C4-2B (cell line): ENCODE measurements around the gene ANKRD30B.
"Not testable (repeated sequence)": the region's sequence is repeated elsewhere in the genome, so short reads cannot be mapped to it uniquely, and the experiment has no call there.

Source experiments
- H3K27ac ChIP-seq: fragments of 450-650 bp; 2 replicates; pipeline ENCODE4 v1.5.1; 2017
- CTCF ChIP-seq: fragments of 450-650 bp; conservative IDR thresholded peaks from 2 replicates; pipeline ENCODE4 v1.5.1; 2017; ENCODE audit warnings: mild to moderate bottlenecking
- ZFX ChIP-seq: fragments of 450-650 bp; IDR thresholded peaks from 2 replicates; pipeline ENCODE4 v1.6.1; 2017

The ANKRD30B gene, protein sequence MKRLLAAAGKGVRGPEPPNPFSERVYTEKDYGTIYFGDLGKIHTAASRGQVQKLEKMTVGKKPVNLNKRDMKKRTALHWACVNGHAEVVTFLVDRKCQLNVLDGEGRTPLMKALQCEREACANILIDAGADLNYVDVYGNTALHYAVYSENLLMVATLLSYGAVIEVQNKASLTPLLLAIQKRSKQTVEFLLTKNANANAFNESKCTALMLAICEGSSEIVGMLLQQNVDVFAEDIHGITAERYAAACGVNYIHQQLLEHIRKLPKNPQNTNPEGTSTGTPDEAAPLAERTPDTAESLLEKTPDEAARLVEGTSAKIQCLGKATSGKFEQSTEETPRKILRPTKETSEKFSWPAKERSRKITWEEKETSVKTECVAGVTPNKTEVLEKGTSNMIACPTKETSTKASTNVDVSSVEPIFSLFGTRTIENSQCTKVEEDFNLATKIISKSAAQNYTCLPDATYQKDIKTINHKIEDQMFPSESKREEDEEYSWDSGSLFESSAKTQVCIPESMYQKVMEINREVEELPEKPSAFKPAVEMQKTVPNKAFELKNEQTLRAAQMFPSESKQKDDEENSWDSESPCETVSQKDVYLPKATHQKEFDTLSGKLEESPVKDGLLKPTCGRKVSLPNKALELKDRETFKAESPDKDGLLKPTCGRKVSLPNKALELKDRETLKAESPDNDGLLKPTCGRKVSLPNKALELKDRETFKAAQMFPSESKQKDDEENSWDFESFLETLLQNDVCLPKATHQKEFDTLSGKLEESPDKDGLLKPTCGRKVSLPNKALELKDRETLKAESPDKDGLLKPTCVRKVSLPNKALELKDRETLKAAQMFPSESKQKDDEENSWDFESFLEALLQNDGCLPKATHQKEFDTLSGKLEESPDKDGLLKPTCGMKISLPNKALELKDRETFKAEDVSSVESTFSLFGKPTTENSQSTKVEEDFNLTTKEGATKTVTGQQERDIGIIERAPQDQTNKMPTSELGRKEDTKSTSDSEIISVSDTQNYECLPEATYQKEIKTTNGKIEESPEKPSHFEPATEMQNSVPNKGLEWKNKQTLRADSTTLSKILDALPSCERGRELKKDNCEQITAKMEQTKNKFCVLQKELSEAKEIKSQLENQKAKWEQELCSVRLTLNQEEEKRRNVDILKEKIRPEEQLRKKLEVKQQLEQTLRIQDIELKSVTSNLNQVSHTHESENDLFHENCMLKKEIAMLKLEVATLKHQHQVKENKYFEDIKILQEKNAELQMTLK (N-terminal part only)

GRCh38 chr18:14747513-14748474 lies at the start of gene ANKRD30B:
Gene ANKRD30B, plus strand, starts transcription at chr18:14748172. Its CDS starts 248 bp downstream, at chr18:14748420.
- TF ChIP-seq ZFX = no peak
- H3K27ac ChIP-seq = no peak within 1 kb of the TSS

DNA sequence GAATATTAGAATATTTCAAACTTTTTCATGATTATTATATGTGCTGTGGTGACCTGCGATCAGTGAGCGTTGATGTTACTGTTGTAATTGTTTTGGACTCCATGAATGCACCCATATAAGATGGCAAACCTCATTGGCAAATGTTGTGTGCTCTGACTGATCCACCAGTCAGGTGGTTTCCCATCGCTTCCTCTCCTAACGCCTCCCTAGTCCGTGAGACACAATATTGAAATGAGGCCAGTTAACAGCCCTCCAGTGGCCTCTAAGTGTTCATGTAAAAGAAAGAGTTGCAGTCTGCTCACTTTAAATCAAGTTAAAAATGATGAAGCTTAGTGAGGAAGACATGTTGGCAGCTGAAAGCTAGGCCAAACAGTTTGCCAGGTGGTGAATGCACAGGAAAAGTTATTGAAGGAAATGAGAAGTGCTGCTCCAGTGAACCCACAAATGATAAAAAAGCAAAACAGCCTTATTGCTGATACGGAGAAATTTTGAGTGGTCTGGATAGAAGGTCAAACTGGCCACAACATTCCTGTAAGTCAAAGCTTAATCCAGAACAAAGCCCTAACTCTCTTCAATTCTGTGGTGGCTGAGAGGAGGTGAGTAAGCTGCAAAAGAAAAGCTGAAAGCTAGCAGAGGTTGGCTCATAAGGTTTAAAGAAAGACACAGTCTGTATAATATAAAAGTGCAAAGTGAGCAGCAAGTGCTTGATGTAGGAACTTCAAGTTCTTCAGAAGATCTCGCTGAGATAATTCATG lies 46.5 kb upstream of the ANKRD30B start:
- not testable (repeated sequence) for H3K27ac ChIP-seq

DNA sequence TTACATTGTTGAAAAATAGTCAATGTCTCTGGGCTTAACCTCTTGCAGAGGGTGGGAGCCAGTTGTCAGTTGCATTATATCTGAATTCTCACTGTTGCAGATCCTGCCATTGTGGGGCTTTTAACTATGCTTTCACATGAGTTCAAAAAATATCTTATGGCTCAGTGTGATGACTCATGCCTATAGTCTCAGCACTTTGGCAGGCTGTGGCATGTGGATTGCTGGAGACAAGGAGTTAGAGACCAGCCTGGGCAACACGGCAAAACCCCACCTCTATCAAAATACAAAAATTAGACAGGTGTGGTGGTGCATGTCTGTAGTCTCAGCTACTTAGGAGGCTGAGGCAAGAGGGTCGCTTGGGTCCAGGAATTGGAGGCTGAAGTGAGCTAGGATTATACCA lies 38.2 kb upstream of the ANKRD30B start:
- not testable (repeated sequence) for H3K27ac ChIP-seq

DNA sequence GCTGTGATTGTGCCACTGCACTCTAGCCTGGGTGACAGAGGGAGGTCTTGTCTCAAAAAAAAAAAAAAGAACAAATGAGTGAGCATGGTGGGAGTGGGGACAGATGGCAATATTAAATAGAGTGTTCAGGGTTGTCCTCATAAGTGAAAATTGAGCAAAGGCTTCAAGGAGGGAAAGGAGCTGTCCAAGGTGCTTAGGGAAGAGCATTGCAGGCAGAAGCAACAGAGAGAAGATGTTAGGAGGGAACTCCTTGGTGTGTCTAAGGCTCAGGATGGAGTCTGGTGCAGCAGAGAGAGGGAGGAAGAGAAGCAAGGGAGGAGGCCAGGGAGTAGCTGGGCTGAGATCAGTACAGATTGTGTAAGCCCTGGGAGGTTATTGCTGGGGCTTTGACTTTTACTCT lies 26.4 kb upstream of the ANKRD30B start:
- not testable (repeated sequence) for H3K27ac ChIP-seq

GRCh38 chr18:14739056-14739455 lies 8.9 kb upstream of the ANKRD30B start:
- H3K27ac ChIP-seq = not testable (repeated sequence)

DNA sequence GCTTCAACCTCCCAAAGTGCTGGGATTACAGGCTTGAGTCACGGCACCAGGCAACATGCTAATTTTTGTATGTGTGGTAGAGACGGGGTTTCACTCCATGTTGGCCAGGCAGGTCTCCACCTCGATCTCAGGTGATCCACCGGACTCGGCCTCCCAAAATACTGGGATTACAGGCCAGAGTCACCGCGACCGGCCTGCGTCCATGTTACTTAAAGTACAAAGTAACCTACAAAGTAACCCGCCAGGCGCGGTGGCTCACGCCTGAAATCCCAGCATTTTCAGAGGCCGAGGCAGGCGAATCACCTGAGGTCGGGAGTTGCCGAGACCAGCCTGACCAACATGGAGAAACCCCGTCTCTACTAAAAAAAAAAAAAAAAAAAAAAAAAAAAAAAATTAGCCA lies 1.1 kb upstream of the ANKRD30B start:
- no peak for TF ChIP-seq CTCF
- no peak for TF ChIP-seq ZFX
- no peak overlapping the region for H3K27ac ChIP-seq

DNA sequence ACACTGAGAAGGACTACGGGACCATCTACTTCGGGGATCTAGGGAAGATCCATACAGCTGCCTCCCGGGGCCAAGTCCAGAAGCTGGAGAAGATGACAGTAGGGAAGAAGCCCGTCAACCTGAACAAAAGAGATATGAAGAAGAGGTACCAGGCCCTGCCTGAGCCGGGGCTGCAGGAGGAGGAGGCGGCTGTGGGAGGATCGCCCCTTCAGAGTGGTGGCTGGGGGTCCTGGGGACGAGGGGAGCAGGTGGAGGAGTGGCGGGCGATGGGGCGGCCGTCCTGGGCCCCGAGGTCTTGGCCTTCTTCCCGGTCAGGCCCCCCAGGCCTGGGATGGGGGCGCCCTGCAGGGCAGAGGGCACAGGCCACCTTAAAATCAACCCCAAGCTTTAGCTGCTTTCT lies 524 bp downstream of the ANKRD30B start:
- H3K27ac ChIP-seq = no peak overlapping the region
- TF ChIP-seq CTCF = no peak
- no peak for TF ChIP-seq ZFX

DNA sequence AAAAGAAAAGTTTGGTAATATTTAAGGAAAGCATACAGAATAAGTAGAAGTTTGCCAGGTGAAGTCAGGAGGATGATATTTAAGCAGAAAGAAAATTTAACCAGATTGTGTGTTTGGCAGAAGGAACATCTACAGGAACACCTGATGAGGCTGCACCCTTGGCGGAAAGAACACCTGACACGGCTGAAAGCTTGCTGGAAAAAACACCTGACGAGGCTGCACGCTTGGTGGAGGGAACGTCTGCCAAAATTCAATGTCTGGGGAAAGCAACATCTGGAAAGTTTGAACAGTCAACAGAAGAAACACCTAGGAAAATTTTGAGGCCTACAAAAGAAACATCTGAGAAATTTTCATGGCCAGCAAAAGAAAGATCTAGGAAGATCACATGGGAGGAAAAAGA lies 15.6 kb downstream of the ANKRD30B start:
- not testable (repeated sequence) for H3K27ac ChIP-seq

- no peak overlapping the region for H3K27ac ChIP-seq
- TF ChIP-seq ZFX = no peak
- no peak for TF ChIP-seq CTCF
Measured at GRCh38 chr18:14767474-14767873, 19.5 kb downstream of the ANKRD30B start.
